CD14-positive monocyte (primary cell): Measurements from ENCODE around the gene PNMA8A. TPM values are rescaled to one million over a fixed set of nuclear protein-coding genes. Genes with fewer than 3 reads are reported as not detected.

Experiments
- DNase-seq, 3 donors: peaks; one replicate each; pipeline ENCODE4 v3.0.0-alpha.2; 2011 to 2022
- H2AFZ ChIP-seq: 2 replicates; pipeline ENCODE4 v1.6.0; 2012; ENCODE audit warnings: mild to moderate bottlenecking, low read depth, low read length, inconsistent platforms; ENCODE audit not compliant: insufficient read depth, poor library complexity, severe bottlenecking
- H3K27ac ChIP-seq, 2 donors: 1 replicate in 1 of 2; 2 replicates in 1 of 2; pipeline ENCODE4 v1.5.1; 2012 to 2013; ENCODE audit warnings: low read length in 2 of 2, control low read depth in 1 of 2, inconsistent platforms in 1 of 2, low read depth in 1 of 2, mild to moderate bottlenecking in 1 of 2
- H3K27me3 ChIP-seq, 2 donors: one replicate each; pipeline versions ENCODE4 v1.6.0 to v1.6.1; 2011 to 2013; ENCODE audit warnings: low read length in 2 of 2; ENCODE audit not compliant: control insufficient read depth in 2 of 2, insufficient read depth in 2 of 2
- H3K36me3 ChIP-seq, 2 donors: replicated peaks in 1 of 2; 1 replicate in 1 of 2; 2 replicates in 1 of 2; pipeline versions ENCODE4 v1.5.1 to v1.6.1; 2012 to 2013; ENCODE audit warnings: low read length in 2 of 2, control low read depth in 1 of 2, inconsistent platforms in 1 of 2, mild to moderate bottlenecking in 1 of 2; ENCODE audit not compliant: insufficient read depth in 2 of 2, control insufficient read depth in 1 of 2
- H3K4me1 ChIP-seq, 2 donors: 1 replicate in 1 of 2; 2 replicates in 1 of 2; pipeline versions ENCODE4 v1.5.1 to v1.6.1; 2012 to 2013; ENCODE audit warnings: low read length in 2 of 2, control low read depth in 1 of 2, inconsistent platforms in 1 of 2, mild to moderate bottlenecking in 1 of 2, moderate library complexity in 1 of 2; ENCODE audit not compliant: insufficient read depth in 2 of 2, control insufficient read depth in 1 of 2
- H3K4me2 ChIP-seq: replicated peaks from 2 replicates; pipeline ENCODE3; 2012; ENCODE audit warnings: low read length, moderate library complexity, mild to moderate bottlenecking; ENCODE audit not compliant: poor library complexity, severe bottlenecking; ENCODE audit errors: extremely low read depth
- H3K4me3 ChIP-seq, 3 experiments: fragments of 200-600 bp in 1 of 3; sonication (generic) in 1 of 3; replicated peaks in 1 of 3; 1 replicate in 2 of 3; 2 replicates in 1 of 3; pipeline ENCODE4 v1.5.1; 2011 to 2013; ENCODE audit warnings: low read length in 3 of 3, mild to moderate bottlenecking in 3 of 3, control low read depth in 2 of 3, low read depth in 2 of 3, inconsistent platforms in 1 of 3, moderate library complexity in 1 of 3
- H3K79me2 ChIP-seq: 2 replicates; pipeline ENCODE4 v1.6.0; 2012; ENCODE audit warnings: mild to moderate bottlenecking, control low read depth, inconsistent platforms, low read length, moderate library complexity; ENCODE audit not compliant: insufficient read depth
- H3K9ac ChIP-seq: 2 replicates; pipeline ENCODE4 v1.6.0; 2017; ENCODE audit warnings: low read length, mild to moderate bottlenecking; ENCODE audit not compliant: insufficient read depth, poor library complexity, severe bottlenecking
- H3K9me3 ChIP-seq, 2 donors: replicated peaks in 1 of 2; 1 replicate in 1 of 2; 2 replicates in 1 of 2; pipeline versions ENCODE4 v1.5.1 to v1.6.1; 2012 to 2013; ENCODE audit warnings: low read length in 2 of 2, control low read depth in 1 of 2; ENCODE audit not compliant: control insufficient read depth in 1 of 2, insufficient read depth in 1 of 2
- H4K20me1 ChIP-seq: 2 replicates; pipeline ENCODE4 v1.6.0; 2012; ENCODE audit warnings: mild to moderate bottlenecking, low read length, control low read depth, moderate library complexity; ENCODE audit not compliant: insufficient read depth
- H3K27ac Mint-ChIP-seq, 7 donors: one replicate each; pipeline ENCODE4 v1.8.0; 2020; ENCODE audit warnings: mild to moderate bottlenecking in 7 of 7, mixed read lengths in 7 of 7, moderate library complexity in 6 of 7, inconsistent platforms in 2 of 7
- H3K27me3 Mint-ChIP-seq, 3 donors: one replicate each; pipeline ENCODE4 v1.8.0; 2021 to 2022; ENCODE audit warnings: low read depth in 3 of 3, mild to moderate bottlenecking in 3 of 3, mixed read lengths in 3 of 3, moderate library complexity in 3 of 3, inconsistent platforms in 1 of 3
- H3K36me3 Mint-ChIP-seq, 2 donors: one replicate each; pipeline ENCODE4 v1.8.0; 2020; ENCODE audit warnings: mixed read lengths in 2 of 2, inconsistent platforms in 1 of 2, mild to moderate bottlenecking in 1 of 2
- H3K4me1 Mint-ChIP-seq: one replicate; pipeline ENCODE4 v1.8.0; 2020; ENCODE audit warnings: mild to moderate bottlenecking, mixed read lengths
- H3K4me3 Mint-ChIP-seq, 2 donors: one replicate each; pipeline ENCODE4 v1.8.0; 2020; ENCODE audit warnings: mild to moderate bottlenecking in 2 of 2, mixed read lengths in 2 of 2, moderate library complexity in 1 of 2
- H3K9me3 Mint-ChIP-seq, 7 donors: one replicate each; pipeline ENCODE4 v1.8.0; 2020 to 2022; ENCODE audit warnings: mixed read lengths in 7 of 7, mild to moderate bottlenecking in 6 of 7, moderate library complexity in 6 of 7, inconsistent platforms in 2 of 7
- WGBS: methylation state at CpG from one replicate; pipeline ENCODE4 v1.1.5; 2013; ENCODE audit warnings: missing lambda C conversion rate; ENCODE audit not compliant: insufficient coverage; 5-methylcytosine and 5-hydroxymethylcytosine counted together
- intact Hi-C, 2 donors: fragments of 100-400 bp; cut with micrococcal nuclease; formaldehyde crosslinking; loops; one replicate each; pipeline versions ENCODE4 v1.15.0 to v1.15.1; 2023
- polyA plus RNA-seq, 3 donors: library from polyadenylated mRNA; depleted of rRNA in 1 of 3; unstranded in 2 of 3; stranded (reverse) in 1 of 3; fragments of 300-500 nt in 2 of 3; fragments of >200 nt in 1 of 3; fragmentation: Illumina TruSeq in 2 of 3; gene quantifications; 1 replicate in 2 of 3; 2 replicates in 1 of 3; pipeline ENCODE4 v1.2.3, GENCODE V29; 2012 to 2021
- TF ChIP-seq, protein P1 (sequence below): fragments of 200-600 bp; IDR thresholded peaks from one replicate; pipeline ENCODE4 v1.8.0; 2022; ENCODE audit warnings: antibody characterized with exemption, mild to moderate bottlenecking

PNMA8A gene
- polyA plus RNA-seq, 3 donors: not detected

DNA sequence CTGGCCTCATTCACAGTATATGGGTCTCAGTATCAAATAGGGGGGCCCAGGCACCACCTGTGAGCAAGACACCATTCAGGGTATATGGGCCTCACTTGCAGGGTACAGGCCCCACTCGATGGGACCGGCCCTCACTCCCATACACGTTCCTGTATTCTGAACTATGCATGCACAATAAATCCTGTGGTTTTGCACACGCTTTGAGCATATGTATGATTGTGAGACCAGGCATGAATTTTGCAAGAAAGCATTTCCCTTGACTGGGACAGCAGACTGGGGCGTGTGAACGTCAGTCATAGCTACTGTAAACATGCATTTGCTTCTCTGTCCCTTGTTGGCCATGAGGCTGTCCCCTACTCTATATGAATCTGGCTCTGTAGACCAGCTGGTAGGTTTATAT, 24.9 kb upstream of the PNMA8A start:
- H2AFZ ChIP-seq: no peak overlapping the region

DNA sequence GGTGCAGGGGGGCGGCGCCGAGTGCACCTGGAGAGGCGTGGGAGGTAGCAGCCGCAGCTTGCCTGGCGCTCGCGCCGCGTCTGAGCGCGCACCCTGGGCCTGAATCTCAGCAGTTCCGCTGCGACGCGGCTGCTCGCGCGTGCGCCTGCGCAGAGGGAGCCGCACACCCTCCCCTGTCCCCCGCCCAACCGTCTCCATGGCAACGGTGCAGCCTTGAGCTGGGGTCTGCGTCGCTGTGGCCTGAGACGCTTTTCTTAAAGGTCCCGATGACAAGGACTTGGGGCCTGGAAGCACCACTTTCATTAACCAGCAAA, 24.4 kb upstream of the PNMA8A start, which contains the start of gene PNMA8B:
TSS of gene PNMA8B (minus strand) at position 82 of the 314 bp plus-strand sequence. CDS start 402 bp downstream, outside the sequence.
- H3K27ac ChIP-seq: no peak within 1 kb of the TSS
- Mint-ChIP-seq H3K9me3 (peaks cover 1 to 16% (median 5%) of the 10 kb centered on the region in 7 donors), H3K27me3 (peaks cover 59 to 82% (median 62%) of the 10 kb centered on the region in 3 donors), H3K36me3 (peaks cover 4 to 5% of the 10 kb centered on the region in 2 donors), H3K27ac (no peak within 1 kb of the TSS), H3K4me3 (peak within 1 kb of the TSS in 1 of 2 donors; percentile 89), H3K4me1 (peaks cover 20% of the 10 kb centered on the region)
- TF ChIP-seq, protein P1, sequence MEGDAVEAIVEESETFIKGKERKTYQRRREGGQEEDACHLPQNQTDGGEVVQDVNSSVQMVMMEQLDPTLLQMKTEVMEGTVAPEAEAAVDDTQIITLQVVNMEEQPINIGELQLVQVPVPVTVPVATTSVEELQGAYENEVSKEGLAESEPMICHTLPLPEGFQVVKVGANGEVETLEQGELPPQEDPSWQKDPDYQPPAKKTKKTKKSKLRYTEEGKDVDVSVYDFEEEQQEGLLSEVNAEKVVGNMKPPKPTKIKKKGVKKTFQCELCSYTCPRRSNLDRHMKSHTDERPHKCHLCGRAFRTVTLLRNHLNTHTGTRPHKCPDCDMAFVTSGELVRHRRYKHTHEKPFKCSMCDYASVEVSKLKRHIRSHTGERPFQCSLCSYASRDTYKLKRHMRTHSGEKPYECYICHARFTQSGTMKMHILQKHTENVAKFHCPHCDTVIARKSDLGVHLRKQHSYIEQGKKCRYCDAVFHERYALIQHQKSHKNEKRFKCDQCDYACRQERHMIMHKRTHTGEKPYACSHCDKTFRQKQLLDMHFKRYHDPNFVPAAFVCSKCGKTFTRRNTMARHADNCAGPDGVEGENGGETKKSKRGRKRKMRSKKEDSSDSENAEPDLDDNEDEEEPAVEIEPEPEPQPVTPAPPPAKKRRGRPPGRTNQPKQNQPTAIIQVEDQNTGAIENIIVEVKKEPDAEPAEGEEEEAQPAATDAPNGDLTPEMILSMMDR: no peak
- no peak within 1 kb of the TSS for H2AFZ ChIP-seq
- intact Hi-C loops: no loop called here
- no peak within 1 kb of the TSS for H3K4me2 ChIP-seq
- H4K20me1 ChIP-seq: no peaks in the 10 kb centered on the region
- no peak within 1 kb of the TSS for H3K4me3 ChIP-seq
- H3K27me3 ChIP-seq: peaks cover 19 to 62% of the 10 kb centered on the region in 2 donors
- DNase-seq: no peak
- 11% methylated on average over 28 of the region's 29 CpGs for WGBS
- H3K79me2 ChIP-seq: no peaks in the 10 kb centered on the region
- no peaks in the 10 kb centered on the region for H3K36me3 ChIP-seq
- H3K4me1 ChIP-seq: peaks cover 12 to 39% of the 10 kb centered on the region in 2 donors
- H3K9ac ChIP-seq: no peak within 1 kb of the TSS
- peaks cover 0 to 22% of the 10 kb centered on the region in 2 donors for H3K9me3 ChIP-seq

More for the DNA sequence above, 24.9 kb upstream of the PNMA8A start:
- Histone ChIP-seq H3K4me3 (no peak overlapping the region), H4K20me1 (no peaks in the 10 kb centered on the region), H3K9ac (no peak overlapping the region), H3K4me1 (peaks cover 10 to 35% of the 10 kb centered on the region in 2 donors), H3K79me2 (no peaks in the 10 kb centered on the region), H3K27me3 (peaks cover 19 to 57% of the 10 kb centered on the region in 2 donors), H3K27ac (no peak overlapping the region), H3K9me3 (peaks cover 0 to 22% of the 10 kb centered on the region in 2 donors), H3K4me2 (no peak overlapping the region), H3K36me3 (no peaks in the 10 kb centered on the region)
- Mint-ChIP-seq H3K4me1 (peaks cover 16% of the 10 kb centered on the region), H3K9me3 (peaks cover 0 to 14% (median 5%) of the 10 kb centered on the region in 7 donors), H3K36me3 (peaks cover 0 to 5% of the 10 kb centered on the region in 2 donors), H3K27me3 (peaks cover 58 to 79% (median 58%) of the 10 kb centered on the region in 3 donors), H3K4me3 (peak overlapping the region in 1 of 2 donors; percentile 61), H3K27ac (no peak overlapping the region)
- no CpG with 5 or more reads among the region's 6 CpGs for WGBS
- no peak for DNase-seq
- TF ChIP-seq, protein P1: no peak
- intact Hi-C loops: no loop called here
